Measurements from ENCODE around the gene PEDS1.
A peak's percentile ranks its signal among the peaks of the same experiment; 100 is the strongest.

DNA sequence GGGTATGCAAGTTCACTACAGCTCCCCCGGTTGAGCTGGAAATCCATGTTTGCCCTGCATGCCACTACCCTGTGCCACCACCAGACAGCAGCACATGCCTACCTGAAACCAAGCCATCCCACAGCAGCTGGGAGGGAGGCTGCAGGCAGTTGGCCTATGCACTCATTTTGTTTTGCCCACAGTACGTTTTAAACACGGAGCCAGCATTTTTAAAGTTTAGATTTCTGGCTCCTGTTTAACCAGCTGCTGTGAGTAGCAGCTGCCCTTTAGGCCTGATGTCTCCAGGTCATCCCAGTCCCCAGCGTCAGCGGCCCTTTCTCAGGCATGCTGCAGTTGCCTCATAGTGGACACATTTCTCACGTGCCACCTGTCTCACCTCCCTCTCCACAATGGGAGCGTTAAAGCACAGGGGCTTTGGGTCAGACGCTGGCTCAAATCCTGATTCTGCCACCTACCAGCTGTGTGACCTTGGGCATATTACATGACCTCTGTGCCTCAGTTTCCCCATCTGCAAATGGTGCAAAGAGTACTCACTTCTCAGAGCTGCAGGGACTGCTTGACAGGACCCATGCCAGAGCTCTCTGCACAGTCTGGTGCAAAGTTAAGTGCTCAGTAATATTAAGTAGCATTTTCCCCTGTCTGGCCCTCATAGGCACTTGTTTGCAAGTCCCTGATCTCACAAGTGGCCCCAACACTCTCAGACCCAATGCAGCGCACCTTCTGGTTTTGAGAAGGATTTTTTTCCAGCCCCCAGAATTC is 32.4 kb downstream of the PEDS1 start:
- TF ChIP-seq, protein P1, sequence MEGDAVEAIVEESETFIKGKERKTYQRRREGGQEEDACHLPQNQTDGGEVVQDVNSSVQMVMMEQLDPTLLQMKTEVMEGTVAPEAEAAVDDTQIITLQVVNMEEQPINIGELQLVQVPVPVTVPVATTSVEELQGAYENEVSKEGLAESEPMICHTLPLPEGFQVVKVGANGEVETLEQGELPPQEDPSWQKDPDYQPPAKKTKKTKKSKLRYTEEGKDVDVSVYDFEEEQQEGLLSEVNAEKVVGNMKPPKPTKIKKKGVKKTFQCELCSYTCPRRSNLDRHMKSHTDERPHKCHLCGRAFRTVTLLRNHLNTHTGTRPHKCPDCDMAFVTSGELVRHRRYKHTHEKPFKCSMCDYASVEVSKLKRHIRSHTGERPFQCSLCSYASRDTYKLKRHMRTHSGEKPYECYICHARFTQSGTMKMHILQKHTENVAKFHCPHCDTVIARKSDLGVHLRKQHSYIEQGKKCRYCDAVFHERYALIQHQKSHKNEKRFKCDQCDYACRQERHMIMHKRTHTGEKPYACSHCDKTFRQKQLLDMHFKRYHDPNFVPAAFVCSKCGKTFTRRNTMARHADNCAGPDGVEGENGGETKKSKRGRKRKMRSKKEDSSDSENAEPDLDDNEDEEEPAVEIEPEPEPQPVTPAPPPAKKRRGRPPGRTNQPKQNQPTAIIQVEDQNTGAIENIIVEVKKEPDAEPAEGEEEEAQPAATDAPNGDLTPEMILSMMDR (IDR thresholded peaks at IDR 0.05): peak in 2 of 3 donors; percentile 46 to 66
- no peak for TF ChIP-seq EP300 (IDR thresholded peaks at IDR 0.05)
- no peak for TF ChIP-seq POLR2A (IDR thresholded peaks at IDR 0.05)

Measured in ovary (tissue), 3 donors.